ENCODE data around the gene AUP1.

Gene AUP1

GRCh38 chr2:74556831-74557370 lies 27.4 kb upstream of the AUP1 start:
- no peak for DNase-seq

GRCh38 chr2:74556159-74556558 lies 26.7 kb upstream of the AUP1 start:
- no peak for DNase-seq

GRCh38 chr2:74555610-74556103 lies 26.2 kb upstream of the AUP1 start:
- no peak for DNase-seq

- DNase-seq: peak in 1 of 2 donors; percentile 72
Measured at GRCh38 chr2:74554820-74555531, 25.5 kb upstream of the AUP1 start.

- DNase-seq: peak; percentile 40 to 97
Measured at GRCh38 chr2:74553892-74554819, 24.6 kb upstream of the AUP1 start, which contains the start of the genes DOK1 and LOXL3. DOK1 (plus strand) TSS chr2:74554720; CDS start chr2:74554755, 35 bp downstream. LOXL3 (minus strand) TSS chr2:74553942; CDS start chr2:74552634, 1,308 bp downstream.

- no peak for DNase-seq
Measured at GRCh38 chr2:74552914-74553811, 23.7 kb upstream of the AUP1 start.

- DNase-seq: no peak
Measured at GRCh38 chr2:74551942-74552913, 22.7 kb upstream of the AUP1 start.

GRCh38 chr2:74551530-74551929 lies 22.0 kb upstream of the AUP1 start:
- DNase-seq: no peak

GRCh38 chr2:74550231-74550630 lies 20.7 kb upstream of the AUP1 start:
- DNase-seq: no peak

GRCh38 chr2:74548900-74549826 lies 19.7 kb upstream of the AUP1 start:
- no peak for DNase-seq

- no peak for DNase-seq
Measured at GRCh38 chr2:74548285-74548899, 18.9 kb upstream of the AUP1 start.

GRCh38 chr2:74546004-74546403 lies 16.5 kb upstream of the AUP1 start:
- no peak for DNase-seq

- DNase-seq: no peak
Measured at GRCh38 chr2:74544634-74545033, 15.1 kb upstream of the AUP1 start.

GRCh38 chr2:74542978-74543377 lies 13.5 kb upstream of the AUP1 start:
- DNase-seq: no peak

GRCh38 chr2:74540291-74540690 lies 10.8 kb upstream of the AUP1 start:
- DNase-seq: no peak

GRCh38 chr2:74538881-74539339 lies 9.4 kb upstream of the AUP1 start:
- no peak for DNase-seq

GRCh38 chr2:74537140-74537539 lies 7.6 kb upstream of the AUP1 start:
- DNase-seq: no peak

- no peak for DNase-seq
Measured at GRCh38 chr2:74536166-74536950, 6.9 kb upstream of the AUP1 start.

All from bone marrow (tissue), 2 donors.